Stomach smooth muscle (tissue), 2 donors: ENCODE measurements around the gene SYMPK.

Experiments used
- H3K27ac ChIP-seq: one replicate; pipeline ENCODE4 v1.7.0; 2013; ENCODE audit warnings: mild to moderate bottlenecking, low read length, inconsistent platforms
- H3K27me3 ChIP-seq, 2 donors: one replicate each; pipeline ENCODE4 v1.7.0; 2013; ENCODE audit warnings: low read length in 2 of 2; ENCODE audit not compliant: insufficient read depth in 2 of 2, control insufficient read depth in 1 of 2
- H3K36me3 ChIP-seq, 2 donors: one replicate each; pipeline ENCODE4 v1.7.0; 2013; ENCODE audit warnings: low read length in 2 of 2; ENCODE audit not compliant: control insufficient read depth in 2 of 2, insufficient read depth in 2 of 2
- H3K4me1 ChIP-seq: one replicate; pipeline ENCODE4 v1.7.0; 2013; ENCODE audit warnings: low read length; ENCODE audit not compliant: control insufficient read depth, insufficient read depth
- H3K4me3 ChIP-seq, 2 donors: one replicate each; pipeline ENCODE4 v1.7.0; 2013; ENCODE audit warnings: low read length in 2 of 2
- H3K9ac ChIP-seq, 2 donors: one replicate each; pipeline ENCODE4 v1.7.0; 2013; ENCODE audit warnings: low read length in 2 of 2, mild to moderate bottlenecking in 1 of 2
- H3K9me3 ChIP-seq, 2 donors: one replicate each; pipeline ENCODE4 v1.7.0; 2013; ENCODE audit warnings: low read length in 2 of 2; ENCODE audit not compliant: control insufficient read depth in 2 of 2
- donor health status: healthy.
- donor health status: Pancreatic carcinoma.

Gene SYMPK

GRCh38 chr19:45816236-45817009, 46.5 kb downstream of the SYMPK start:
- Histone ChIP-seq H3K36me3 (peaks cover 8 to 9% of the 10 kb centered on the region in 2 donors), H3K27ac (no peak overlapping the region), H3K9ac (no peak overlapping the region)

GRCh38 chr19:45815481-45816216, 47.3 kb downstream of the SYMPK start:
- Histone ChIP-seq H3K4me1 (peaks cover 7% of the 10 kb centered on the region), H3K36me3 (peaks cover 5 to 6% of the 10 kb centered on the region in 2 donors), H3K9ac (no peak overlapping the region), H3K27ac (no peak overlapping the region), H3K4me3 (peak overlapping the region in 1 of 2 donors; percentile 49), H3K9me3 (no peaks in the 10 kb centered on the region), H3K27me3 (peaks cover 9 to 16% of the 10 kb centered on the region in 2 donors)

More at GRCh38 chr19:45816236-45817009, 46.5 kb downstream of the SYMPK start:
- H3K27me3 ChIP-seq: peaks cover 9 to 16% of the 10 kb centered on the region in 2 donors
- peaks cover 7% of the 10 kb centered on the region for H3K4me1 ChIP-seq
- H3K4me3 ChIP-seq: no peak overlapping the region
- no peaks in the 10 kb centered on the region for H3K9me3 ChIP-seq

- Histone ChIP-seq H3K9me3 (no peaks in the 10 kb centered on the region), H3K36me3 (peaks cover 0 to 4% of the 10 kb centered on the region in 2 donors), H3K4me3 (peak within 1 kb of the TSS in 1 of 2 donors; percentile 49), H3K27me3 (peaks cover 9 to 16% of the 10 kb centered on the region in 2 donors), H3K27ac (no peak within 1 kb of the TSS), H3K9ac (no peak within 1 kb of the TSS), H3K4me1 (peaks cover 7% of the 10 kb centered on the region)
Measured at GRCh38 chr19:45814851-45815480, 48.0 kb downstream of the SYMPK start, which contains the start of gene RSPH6A. Gene RSPH6A (minus strand): TSS chr19:45815308. CDS start chr19:45815176, 132 bp downstream.

DNA sequence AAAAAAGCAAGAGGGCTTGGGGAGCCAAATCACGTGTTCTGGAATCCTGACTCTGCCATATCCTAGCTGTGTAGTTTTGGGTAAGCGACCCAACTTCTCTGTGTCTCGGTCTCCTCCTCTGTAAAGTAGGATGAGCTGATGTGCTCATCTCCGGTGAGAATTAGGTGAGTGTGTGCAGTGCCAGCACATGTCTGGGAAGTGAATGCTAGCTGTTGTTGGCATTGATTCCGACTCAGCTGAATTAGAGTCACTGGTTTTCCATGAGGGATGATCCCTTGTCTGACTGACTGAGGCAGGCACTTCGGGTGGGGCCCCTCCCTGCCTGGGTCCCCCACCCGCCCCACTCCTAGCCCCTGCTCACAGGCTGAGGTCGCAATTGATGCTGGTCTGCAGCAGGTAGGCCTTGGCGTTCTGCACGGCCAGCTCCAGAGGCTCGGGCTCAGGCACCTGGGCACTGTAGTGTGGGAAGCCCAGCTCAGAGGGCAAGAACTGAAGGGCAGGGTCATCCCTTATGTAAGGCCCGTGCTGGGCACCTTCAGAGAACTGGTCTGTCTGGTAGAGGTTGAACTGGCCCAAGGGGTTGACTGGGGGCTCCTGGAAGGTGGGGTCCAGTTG, 48.7 kb downstream of the SYMPK start:
- peaks cover 7% of the 10 kb centered on the region for H3K4me1 ChIP-seq
- H3K9me3 ChIP-seq: no peaks in the 10 kb centered on the region
- H3K36me3 ChIP-seq: no peaks in the 10 kb centered on the region
- H3K27me3 ChIP-seq: peaks cover 9 to 16% of the 10 kb centered on the region in 2 donors
- H3K27ac ChIP-seq: no peak overlapping the region
- H3K9ac ChIP-seq: no peak overlapping the region
- H3K4me3 ChIP-seq: no peak overlapping the region

DNA sequence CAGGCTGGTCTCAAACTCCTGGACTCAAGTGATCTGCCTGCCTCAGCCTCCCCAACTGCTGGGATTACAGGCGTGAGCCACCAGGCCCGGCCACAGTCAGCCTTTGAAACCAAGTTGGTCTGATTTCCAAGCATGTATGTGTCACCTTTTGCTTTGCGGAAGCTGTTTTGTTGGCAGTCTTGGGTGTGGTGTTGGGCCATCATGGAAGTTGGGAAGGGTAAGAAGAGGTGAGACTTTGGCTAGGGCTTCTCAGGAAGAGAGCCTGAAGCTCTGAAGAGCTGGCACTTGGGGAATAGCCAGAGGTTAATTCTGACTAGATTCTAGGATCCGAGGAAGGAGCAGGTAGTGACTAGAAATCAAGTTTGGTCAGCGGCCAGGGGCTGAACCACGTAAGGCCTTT, 50.6 kb downstream of the SYMPK start:
- Histone ChIP-seq H3K4me1 (peaks cover 3% of the 10 kb centered on the region), H3K36me3 (no peaks in the 10 kb centered on the region), H3K9ac (no peak overlapping the region), H3K4me3 (no peak overlapping the region), H3K9me3 (no peaks in the 10 kb centered on the region), H3K27me3 (peaks cover 9 to 16% of the 10 kb centered on the region in 2 donors), H3K27ac (no peak overlapping the region)

DNA sequence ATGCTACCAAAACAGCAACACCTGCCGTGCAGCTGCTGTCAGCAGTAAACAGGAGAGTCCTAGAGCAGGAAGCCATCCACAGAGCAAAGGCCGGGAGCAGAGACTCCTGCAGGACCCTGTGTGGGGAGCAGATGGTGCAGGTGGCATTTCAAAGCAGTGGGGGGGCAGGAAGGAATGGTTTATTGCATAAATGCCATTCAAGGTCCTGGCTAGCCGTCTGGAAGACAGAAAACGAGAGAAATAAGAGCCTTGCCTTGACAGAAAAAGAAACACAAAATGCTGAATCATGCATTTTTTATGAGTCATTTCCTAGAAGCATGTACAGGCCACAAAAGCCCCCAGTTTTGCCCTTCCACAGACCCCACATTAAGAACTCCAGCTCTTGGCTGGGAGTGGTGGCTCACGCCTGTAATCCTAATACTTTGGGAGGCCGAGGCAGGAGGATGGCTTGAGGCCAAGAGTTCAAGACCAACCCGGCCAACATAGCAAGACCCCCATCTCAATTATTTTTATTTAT, 53.2 kb downstream of the SYMPK start:
- H3K4me3 ChIP-seq: no peak overlapping the region
- H3K9ac ChIP-seq: no peak overlapping the region
- peaks cover 6 to 9% of the 10 kb centered on the region in 2 donors for H3K27me3 ChIP-seq
- H3K27ac ChIP-seq: no peak overlapping the region
- H3K9me3 ChIP-seq: no peaks in the 10 kb centered on the region
- no peaks in the 10 kb centered on the region for H3K36me3 ChIP-seq
- H3K4me1 ChIP-seq: no peaks in the 10 kb centered on the region

DNA sequence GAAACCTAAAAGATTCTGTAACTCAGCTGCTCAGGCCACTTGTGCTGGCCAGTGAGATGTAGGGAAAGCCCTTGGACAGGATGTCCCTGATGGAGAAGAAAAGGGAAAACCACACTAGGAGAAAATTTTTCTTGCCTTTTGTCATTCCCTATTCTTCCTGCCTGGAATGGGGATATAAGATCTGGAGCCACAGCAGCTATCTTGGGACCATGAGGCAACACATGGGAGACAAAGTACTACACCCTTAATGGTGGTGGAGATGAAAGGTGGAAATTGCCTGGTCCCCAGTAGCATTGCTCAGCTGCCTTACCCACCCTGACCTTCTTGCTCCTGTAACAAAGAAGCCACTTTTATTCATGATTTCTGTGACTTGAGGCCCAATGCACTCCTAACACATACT, 57.2 kb downstream of the SYMPK start:
- no peaks in the 10 kb centered on the region for H3K36me3 ChIP-seq
- no peaks in the 10 kb centered on the region for H3K4me1 ChIP-seq
- H3K27ac ChIP-seq: no peak overlapping the region
- peaks cover 0 to 3% of the 10 kb centered on the region in 2 donors for H3K27me3 ChIP-seq
- no peak overlapping the region for H3K4me3 ChIP-seq
- no peaks in the 10 kb centered on the region for H3K9me3 ChIP-seq
- no peak overlapping the region for H3K9ac ChIP-seq

DNA sequence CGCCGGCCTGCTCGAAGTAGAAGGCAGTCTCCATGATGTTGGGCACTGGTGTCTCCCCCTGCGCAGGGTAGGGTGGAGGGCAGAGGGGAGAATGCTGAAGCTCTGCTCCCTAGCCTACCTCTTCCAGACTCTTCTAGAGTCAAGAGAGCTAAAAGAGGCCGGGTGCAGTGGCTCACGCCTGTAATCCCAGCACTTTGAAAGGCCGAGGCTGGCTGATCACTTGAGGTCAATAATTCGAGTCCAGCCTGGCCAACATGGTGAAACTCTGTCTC, 58.1 kb downstream of the SYMPK start:
- Histone ChIP-seq H3K36me3 (no peaks in the 10 kb centered on the region), H3K27me3 (peaks cover 0 to 3% of the 10 kb centered on the region in 2 donors), H3K4me1 (no peaks in the 10 kb centered on the region), H3K4me3 (no peak overlapping the region), H3K9ac (no peak overlapping the region), H3K27ac (no peak overlapping the region), H3K9me3 (no peaks in the 10 kb centered on the region)

GRCh38 chr19:45804140-45804958, 58.6 kb downstream of the SYMPK start:
- no peak overlapping the region for H3K27ac ChIP-seq
- H3K4me1 ChIP-seq: peaks cover under 1% of the 10 kb centered on the region
- H3K4me3 ChIP-seq: no peak overlapping the region
- H3K9ac ChIP-seq: no peak overlapping the region
- no peaks in the 10 kb centered on the region for H3K9me3 ChIP-seq
- H3K27me3 ChIP-seq: peaks cover 0 to 3% of the 10 kb centered on the region in 2 donors
- H3K36me3 ChIP-seq: no peaks in the 10 kb centered on the region
